ENCODE data around the gene SIX3.

- TF ChIP-seq CTCF (conservative IDR thresholded peaks at IDR 0.05 in 1 of 2, IDR thresholded peaks at IDR 0.05 in 1 of 2; ENCODE audit: extremely low read depth in 1 of 2, insufficient read depth in 1 of 2, low read depth in 1 of 2, low read length in 2 of 2) (no peak), EZH2 (IDR thresholded peaks at IDR 0.05; ENCODE audit: borderline replicate concordance, low read length) (no peak)
These were observed 36.9 kb upstream of the SIX3 start for GRCh38 chr2:44904578-44904977.

Measured in mammary epithelial cell (primary cell).